Thyroid gland (tissue), 4 donors: ENCODE measurements around the gene C1orf232. TPM values are rescaled to one million over a fixed set of nuclear protein-coding genes. Genes with fewer than 3 reads are reported as not detected.

ENCODE experiments used
- DNase-seq, 2 donors: peaks; one replicate each; pipeline ENCODE4 v3.0.0-alpha.2; 2019
- H3K27ac ChIP-seq, 3 donors: fragments of 200-600 bp; sonication (generic); 1 replicate in 2 of 3; 2 replicates in 1 of 3; pipeline ENCODE4 v1.5.1; 2016 to 2019; ENCODE audit warnings: mild to moderate bottlenecking in 1 of 3, moderate library complexity in 1 of 3
- H3K27me3 ChIP-seq: fragments of 200-600 bp; sonication (generic); one replicate; pipeline ENCODE4 v1.5.1; 2019
- H3K36me3 ChIP-seq, 2 donors: fragments of 200-600 bp; sonication (generic); one replicate each; pipeline ENCODE4 v1.5.1; 2016 to 2019
- H3K4me1 ChIP-seq, 2 donors: fragments of 200-600 bp; sonication (generic); one replicate each; pipeline ENCODE4 v1.5.1; 2017 to 2019
- H3K4me3 ChIP-seq, 3 donors: fragments of 200-600 bp; sonication (generic); replicated peaks in 1 of 3; 1 replicate in 2 of 3; 2 replicates in 1 of 3; pipeline ENCODE4 v1.5.1; 2016; ENCODE audit warnings: mild to moderate bottlenecking in 1 of 3
- H3K9me3 ChIP-seq: fragments of 200-600 bp; sonication (generic); one replicate; pipeline ENCODE4 v1.5.1; 2017
- POLR2A ChIP-seq, 2 donors: fragments of 450-650 bp; IDR thresholded peaks; one replicate each; pipeline ENCODE4 v1.6.1; 2017; ENCODE audit warnings: antibody characterized with exemption in 2 of 2, mild to moderate bottlenecking in 2 of 2, moderate library complexity in 1 of 2
- WGBS, 2 donors: methylation state at CpG; one replicate each; pipeline ENCODE4 v1.1.5; 2017; 5-methylcytosine and 5-hydroxymethylcytosine counted together
- intact Hi-C: fragments of 100-400 bp; cut with DNase I; formaldehyde crosslinking; loops from one replicate; pipeline ENCODE4 v1.15.1; 2023
- total RNA-seq, 4 donors: library from RNA; depleted of rRNA; stranded (reverse); fragments of >200 nt; gene quantifications; one replicate each; pipeline ENCODE4 v1.2.3, GENCODE V29; 2016
- TF ChIP-seq, protein P1 (sequence below), 6 experiments: fragments of 200-600 bp in 3 of 6; fragments of 450-650 bp in 3 of 6; sonication (generic) in 3 of 6; IDR thresholded peaks; one replicate each; pipeline ENCODE4 v1.5.1; 2016 to 2019; ENCODE audit warnings: antibody characterized with exemption in 6 of 6, mild to moderate bottlenecking in 2 of 6, inconsistent platforms in 1 of 6, moderate library complexity in 1 of 6

Gene C1orf232
- total RNA-seq, 4 donors from 2014 or later = not detected

DNA sequence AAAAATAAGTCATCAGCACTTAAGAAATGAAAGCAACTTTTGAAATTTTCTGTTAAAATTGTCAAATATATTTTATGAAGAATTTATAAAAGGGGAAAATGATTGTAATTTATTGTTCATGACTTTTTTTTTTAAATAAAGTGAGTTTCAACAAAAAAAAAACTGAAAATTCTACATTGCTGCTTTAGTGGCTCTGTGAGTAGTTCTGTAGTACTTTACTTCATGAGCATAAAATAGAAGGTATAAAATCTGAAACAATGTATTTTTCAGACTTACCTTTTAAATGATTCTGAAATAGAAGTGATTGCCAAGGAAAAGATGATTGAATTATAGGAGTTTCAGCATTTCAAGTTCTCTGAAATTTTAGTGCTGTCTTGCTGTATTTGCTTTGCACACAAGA is 43.4 kb downstream of the C1orf232 start:
- TF ChIP-seq, protein P1, sequence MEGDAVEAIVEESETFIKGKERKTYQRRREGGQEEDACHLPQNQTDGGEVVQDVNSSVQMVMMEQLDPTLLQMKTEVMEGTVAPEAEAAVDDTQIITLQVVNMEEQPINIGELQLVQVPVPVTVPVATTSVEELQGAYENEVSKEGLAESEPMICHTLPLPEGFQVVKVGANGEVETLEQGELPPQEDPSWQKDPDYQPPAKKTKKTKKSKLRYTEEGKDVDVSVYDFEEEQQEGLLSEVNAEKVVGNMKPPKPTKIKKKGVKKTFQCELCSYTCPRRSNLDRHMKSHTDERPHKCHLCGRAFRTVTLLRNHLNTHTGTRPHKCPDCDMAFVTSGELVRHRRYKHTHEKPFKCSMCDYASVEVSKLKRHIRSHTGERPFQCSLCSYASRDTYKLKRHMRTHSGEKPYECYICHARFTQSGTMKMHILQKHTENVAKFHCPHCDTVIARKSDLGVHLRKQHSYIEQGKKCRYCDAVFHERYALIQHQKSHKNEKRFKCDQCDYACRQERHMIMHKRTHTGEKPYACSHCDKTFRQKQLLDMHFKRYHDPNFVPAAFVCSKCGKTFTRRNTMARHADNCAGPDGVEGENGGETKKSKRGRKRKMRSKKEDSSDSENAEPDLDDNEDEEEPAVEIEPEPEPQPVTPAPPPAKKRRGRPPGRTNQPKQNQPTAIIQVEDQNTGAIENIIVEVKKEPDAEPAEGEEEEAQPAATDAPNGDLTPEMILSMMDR (IDR thresholded peaks at IDR 0.05) = no peak
- TF ChIP-seq POLR2A (IDR thresholded peaks at IDR 0.05) = no peak
- DNase-seq = no peak
- no peaks in the 10 kb centered on the region for H3K36me3 ChIP-seq
- intact Hi-C loops = no loop called here
- no peaks in the 10 kb centered on the region for H3K9me3 ChIP-seq
- H3K4me3 ChIP-seq = no peak overlapping the region
- H3K27ac ChIP-seq = peak overlapping the region; percentile 10 to 70 (median 69)
- peaks cover 59 to 86% of the 10 kb centered on the region in 2 donors for H3K4me1 ChIP-seq
- H3K27me3 ChIP-seq = no peaks in the 10 kb centered on the region

DNA sequence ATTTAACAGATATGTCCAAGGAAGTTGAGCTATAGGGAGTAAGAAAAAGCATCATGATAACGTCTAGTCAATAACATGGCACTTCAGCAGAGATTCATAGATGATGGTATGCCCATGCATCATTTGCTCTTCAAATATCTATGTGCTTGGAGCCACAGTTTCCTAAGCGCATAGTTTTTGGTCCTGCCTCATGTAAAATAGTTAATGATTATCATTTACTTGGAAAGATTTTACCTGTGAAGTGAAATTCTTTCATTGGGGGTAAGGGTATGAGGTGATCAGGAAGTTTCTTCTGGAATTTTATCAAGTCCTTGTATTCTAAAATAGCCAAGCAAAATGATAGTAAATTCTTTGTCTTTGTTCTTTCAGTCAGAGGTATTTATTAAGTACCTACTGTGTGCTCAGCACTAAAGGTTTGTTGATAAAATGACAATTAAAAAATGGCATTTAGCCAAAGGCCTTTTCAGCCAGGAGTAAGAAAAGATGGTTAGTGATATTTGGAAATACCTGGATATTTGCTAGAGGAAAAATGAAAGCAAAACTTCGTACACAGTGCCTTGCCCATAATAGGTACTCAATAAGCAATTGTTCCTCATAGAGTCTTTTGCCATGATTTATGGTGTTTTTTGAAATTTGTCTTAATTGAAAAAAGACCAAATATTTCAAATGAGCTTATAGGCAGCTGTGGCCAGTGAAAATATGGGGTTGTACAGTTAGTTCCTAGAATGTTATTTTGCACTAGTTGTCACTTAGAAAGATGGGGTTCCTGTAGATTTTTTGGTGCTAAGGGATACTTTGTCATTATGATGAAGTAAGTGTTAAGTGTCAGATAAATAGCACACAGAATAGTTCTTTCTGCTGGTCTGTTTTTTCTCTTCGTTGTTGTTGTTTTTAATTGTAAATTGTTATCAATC is 44.1 kb downstream of the C1orf232 start:
- H3K27ac ChIP-seq = peak overlapping the region; percentile 10 to 70 (median 69)
- no peak overlapping the region for H3K4me3 ChIP-seq
- no peaks in the 10 kb centered on the region for H3K9me3 ChIP-seq
- intact Hi-C loops = no loop called here
- H3K27me3 ChIP-seq = no peaks in the 10 kb centered on the region
- DNase-seq = no peak
- H3K4me1 ChIP-seq = peaks cover 59 to 84% of the 10 kb centered on the region in 2 donors
- TF ChIP-seq, protein P1 (IDR thresholded peaks at IDR 0.05) = no peak
- no peak for TF ChIP-seq POLR2A (IDR thresholded peaks at IDR 0.05)
- no peaks in the 10 kb centered on the region for H3K36me3 ChIP-seq
- WGBS, 2 donors = 83 to 85% methylated on average over 4 of the region's 4 CpGs

DNA sequence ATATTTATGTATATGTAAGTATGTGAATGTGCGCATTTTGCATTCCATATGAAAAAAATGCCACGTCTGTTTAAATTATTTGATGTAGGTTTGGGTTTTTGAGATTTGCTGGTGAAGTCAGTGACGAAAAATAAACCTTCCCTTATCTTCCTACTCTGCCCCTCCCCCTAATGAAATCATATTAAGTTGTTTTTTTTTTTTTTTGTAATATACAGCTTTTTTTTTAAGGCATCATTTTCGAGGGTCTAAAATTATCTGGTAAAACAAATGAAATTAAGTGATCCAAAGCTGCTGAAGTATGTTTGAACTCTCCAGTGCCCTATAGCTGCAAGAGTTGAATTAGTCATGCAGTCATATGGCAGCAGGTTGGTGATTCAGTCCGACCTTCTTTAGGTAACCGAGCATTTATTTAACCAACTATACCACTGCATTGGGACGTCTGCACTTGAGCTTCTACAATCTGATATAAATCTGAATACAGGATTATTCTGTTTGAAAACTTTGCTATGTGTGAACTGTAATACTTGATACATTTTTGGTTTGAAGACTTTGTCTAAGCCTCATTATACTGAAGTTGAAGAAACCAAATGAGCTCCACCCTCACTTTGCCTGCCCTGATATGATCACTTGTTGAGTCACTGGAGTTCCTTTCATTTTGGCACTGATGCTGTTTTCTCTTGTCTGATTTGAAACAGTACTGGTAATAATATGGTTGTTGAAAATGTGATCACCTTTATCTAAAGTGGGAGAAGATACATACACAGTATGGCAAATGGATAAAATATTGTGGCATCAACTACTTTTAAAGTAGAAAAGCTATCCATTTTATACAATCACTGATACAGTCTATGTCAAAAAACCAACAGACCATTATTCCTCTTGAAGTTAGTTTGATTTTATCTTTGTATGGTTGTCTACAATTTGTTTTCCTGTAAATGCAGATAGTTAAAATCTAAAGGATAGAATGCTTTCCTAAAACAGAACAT is 45.5 kb downstream of the C1orf232 start:
- intact Hi-C loops = no loop called here
- 81 to 84% methylated on average over 7 of the region's 7 CpGs for WGBS, 2 donors
- H3K27me3 ChIP-seq = no peaks in the 10 kb centered on the region
- no peak overlapping the region for H3K4me3 ChIP-seq
- H3K36me3 ChIP-seq = no peaks in the 10 kb centered on the region
- TF ChIP-seq POLR2A (IDR thresholded peaks at IDR 0.05) = no peak
- TF ChIP-seq, protein P1 (IDR thresholded peaks at IDR 0.05) = no peak
- peak overlapping the region; percentile 10 to 80 (median 69) for H3K27ac ChIP-seq
- peaks cover 50 to 71% of the 10 kb centered on the region in 2 donors for H3K4me1 ChIP-seq
- DNase-seq = no peak
- H3K9me3 ChIP-seq = no peaks in the 10 kb centered on the region

DNA sequence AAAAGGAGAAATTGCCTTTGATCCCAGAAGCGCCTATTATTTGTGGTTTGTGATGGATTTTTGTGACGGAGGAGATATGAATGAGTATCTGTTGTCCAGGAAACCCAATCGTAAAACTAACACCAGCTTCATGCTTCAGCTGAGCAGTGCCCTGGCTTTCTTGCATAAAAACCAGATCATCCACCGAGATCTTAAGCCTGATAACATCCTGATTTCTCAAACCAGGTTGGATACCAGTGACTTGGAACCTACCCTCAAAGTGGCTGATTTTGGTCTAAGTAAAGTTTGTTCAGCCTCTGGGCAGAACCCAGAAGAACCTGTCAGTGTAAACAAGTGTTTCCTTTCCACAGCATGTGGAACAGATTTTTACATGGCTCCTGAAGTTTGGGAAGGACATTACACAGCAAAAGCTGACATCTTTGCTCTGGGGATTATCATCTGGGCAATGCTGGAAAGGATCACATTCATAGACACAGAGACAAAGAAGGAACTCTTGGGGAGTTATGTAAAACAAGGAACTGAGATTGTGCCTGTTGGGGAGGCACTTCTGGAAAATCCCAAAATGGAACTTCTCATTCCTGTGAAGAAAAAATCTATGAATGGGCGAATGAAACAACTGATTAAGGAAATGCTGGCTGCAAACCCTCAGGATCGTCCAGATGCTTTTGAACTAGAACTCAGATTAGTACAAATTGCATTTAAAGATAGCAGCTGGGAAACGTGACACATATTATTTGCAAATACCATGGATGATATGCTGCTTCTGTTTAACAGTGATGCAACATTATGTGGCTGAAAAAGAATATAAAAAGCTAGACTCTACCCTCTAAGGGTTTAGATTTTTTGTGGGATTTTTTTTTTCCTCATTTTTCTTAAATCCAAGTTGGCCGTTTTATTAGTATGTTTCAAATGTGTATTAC is 46.6 kb downstream of the C1orf232 start:
- Histone ChIP-seq H3K27ac (peak overlapping the region; percentile 10 to 80 (median 69)), H3K4me1 (peaks cover 48 to 60% of the 10 kb centered on the region in 2 donors), H3K9me3 (no peaks in the 10 kb centered on the region), H3K27me3 (no peaks in the 10 kb centered on the region), H3K4me3 (no peak overlapping the region), H3K36me3 (no peaks in the 10 kb centered on the region)
- intact Hi-C loops = no loop called here
- DNase-seq = peak; percentile 59 to 63
- 47 to 60% methylated on average over 8 of the region's 8 CpGs for WGBS, 2 donors
- peak in 1 of 2 donors; percentile 25 for TF ChIP-seq POLR2A (IDR thresholded peaks at IDR 0.05)
- TF ChIP-seq, protein P1 (IDR thresholded peaks at IDR 0.05) = peak in 1 of 6 experiments; percentile 7
